G401 (cell line): ENCODE data around the gene RGS11. TPM values are rescaled to one million over a fixed set of nuclear protein-coding genes. Genes with fewer than 3 reads are reported as not detected.

Experiments used
- DNase-seq: peaks from one replicate; pipeline ENCODE4 v3.0.0-alpha.2; 2015; ENCODE audit warnings: low spot score
- in situ Hi-C: cut with HindIII; loops from 2 replicates; pipeline ENCODE4 v1.10.0; 2016; ENCODE audit warnings: low sequenced_read_pairs, mixed read lengths
- total RNA-seq: library from RNA; depleted of rRNA; stranded (reverse); fragments of >200 nt; shearing (Covaris generic); gene quantifications from 2 replicates; pipeline ENCODE4 v1.2.3, GENCODE V29; 2014; rRNA removed

RGS11 gene
- total RNA-seq: 0.37 TPM in 1 of 2 replicates, not detected in the other

DNA sequence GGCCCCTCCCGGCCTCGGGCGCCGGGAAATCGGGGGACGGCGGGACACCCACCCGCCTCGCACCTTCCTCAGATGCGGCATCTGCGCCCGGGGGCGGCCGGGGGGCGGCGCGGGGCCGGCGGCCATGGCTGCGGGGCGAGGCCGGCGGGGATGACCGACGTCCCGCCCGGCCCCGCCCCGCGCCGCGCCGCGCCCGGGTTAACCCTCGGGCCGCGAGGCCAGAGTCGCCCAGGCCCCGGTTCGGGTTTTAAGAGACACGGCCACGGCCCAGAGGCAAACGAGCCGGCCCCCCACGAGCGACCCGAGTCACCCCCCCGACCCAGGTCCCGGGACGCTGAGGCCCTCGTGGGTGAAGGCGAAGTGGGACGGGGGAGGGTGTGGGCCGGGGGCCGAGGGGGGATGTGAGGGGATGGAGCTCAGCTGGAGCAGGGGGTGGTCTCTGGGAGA is at the start of gene RGS11:
Gene RGS11, minus strand, starts transcription at position 159 of the 447 bp plus-strand sequence. Its CDS starts 33 bp downstream, at position 126.
- DNase-seq: no peak
- in situ Hi-C loops: no loop called here

DNA sequence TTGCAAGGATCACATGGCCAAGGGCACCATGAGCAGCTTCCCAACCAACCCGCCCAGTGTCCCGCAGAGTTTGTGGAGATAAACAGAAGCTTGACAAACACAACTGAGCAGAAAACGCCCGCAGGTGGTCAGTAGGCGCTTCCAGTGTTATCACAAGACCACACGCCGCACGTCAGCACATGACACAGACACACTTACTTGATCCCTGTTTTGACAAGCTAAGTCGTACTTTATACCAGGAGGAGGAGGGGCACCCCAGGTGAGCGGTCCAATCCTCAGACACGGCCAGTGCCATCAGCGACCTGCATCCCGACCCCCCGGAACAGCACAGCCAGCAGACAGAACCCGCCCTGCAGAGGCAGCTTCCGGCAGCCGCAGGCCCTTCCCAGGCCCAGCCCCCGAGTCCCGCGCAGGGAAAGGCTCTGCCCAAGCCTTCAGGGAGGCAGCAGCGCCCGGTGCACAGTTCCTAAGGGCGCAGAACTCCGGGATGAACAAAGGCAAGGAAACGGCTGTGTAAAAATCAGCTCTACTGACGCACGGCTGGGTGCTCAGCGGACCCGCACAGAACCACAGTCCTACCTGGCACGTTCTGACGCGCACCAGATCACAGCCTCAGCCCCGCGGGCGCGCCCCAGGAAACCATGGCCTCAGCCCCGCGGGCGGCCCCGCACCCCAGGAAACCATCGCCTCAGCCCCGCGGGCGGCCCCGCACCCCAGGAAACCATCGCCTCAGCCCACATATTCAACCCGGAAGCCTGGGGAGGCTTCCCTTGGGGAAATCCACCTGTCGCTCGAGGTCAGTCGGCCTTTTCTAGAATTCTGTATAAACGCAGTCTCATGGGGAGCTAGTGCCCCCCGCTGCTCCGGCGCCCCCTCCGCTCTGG is 48.9 kb upstream of the RGS11 start:
- no peak for DNase-seq
- in situ Hi-C loops: no loop called here

DNA sequence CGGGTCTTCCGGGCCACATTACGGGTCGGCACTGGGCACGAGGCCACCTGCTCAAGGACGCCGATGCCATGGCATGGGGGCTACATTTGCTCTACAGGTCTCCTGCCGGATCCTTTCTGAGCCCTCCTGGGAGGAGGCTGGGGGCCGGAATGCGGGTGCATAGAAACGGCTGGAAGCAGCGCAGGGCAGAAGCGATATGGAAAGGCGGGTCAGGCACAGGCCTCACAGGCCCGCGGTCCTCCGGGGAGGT is 48.4 kb upstream of the RGS11 start:
- DNase-seq: no peak
- in situ Hi-C loops: no loop called here

DNA sequence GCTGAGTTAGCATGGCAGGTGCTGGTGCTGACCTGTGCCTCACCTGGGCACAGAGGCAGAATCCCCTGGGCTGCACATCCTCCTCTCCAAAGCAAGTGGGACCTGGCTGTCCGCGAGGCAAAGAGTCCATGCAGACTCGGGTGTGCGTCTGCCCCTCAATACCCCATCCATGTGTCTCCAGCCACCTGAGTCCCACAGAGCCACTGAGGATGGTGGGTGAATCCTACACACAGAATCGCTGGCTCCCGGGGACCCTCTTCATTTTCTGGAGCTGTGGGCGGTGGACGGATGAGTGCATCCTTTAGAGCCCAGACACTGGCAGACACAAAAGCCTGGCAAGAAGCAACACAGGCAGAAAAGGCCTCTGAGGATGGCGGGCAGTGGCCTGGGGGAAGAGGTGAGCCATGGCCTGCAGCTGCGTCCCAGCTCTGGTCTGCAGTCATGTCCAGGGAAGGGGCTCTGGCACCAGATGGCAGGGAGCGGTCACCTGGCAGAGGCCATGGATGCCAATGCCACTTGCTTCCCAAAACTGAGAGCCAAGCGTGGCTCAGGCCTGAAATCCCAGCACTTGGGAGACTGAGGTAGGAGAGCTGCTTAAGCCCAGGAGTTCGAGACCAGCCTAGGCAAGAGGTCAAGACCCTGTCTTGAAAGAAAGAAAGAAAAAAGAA is 46.9 kb upstream of the RGS11 start:
- in situ Hi-C loops: no loop called here
- peak; percentile 57 for DNase-seq

DNA sequence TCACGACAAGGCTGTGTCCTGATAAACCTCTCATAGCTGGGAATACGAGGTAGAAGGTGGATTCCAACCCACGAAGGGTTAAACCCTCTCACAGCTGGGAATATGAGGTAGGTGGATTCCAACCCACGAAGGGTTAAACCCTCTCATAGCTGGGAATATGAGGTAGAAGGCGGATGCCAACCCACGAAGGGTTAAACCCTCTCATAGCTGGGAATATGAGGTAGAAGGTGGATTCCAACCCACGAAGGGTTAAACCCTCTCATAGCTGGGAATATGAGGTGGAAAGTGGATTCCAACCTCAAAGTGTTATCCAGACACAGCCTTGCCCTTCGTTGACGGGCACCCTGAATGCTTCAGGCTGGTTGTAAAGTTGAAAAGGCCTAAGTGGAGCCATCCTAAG is 45.8 kb upstream of the RGS11 start:
- no peak for DNase-seq
- in situ Hi-C loops: no loop called here

DNA sequence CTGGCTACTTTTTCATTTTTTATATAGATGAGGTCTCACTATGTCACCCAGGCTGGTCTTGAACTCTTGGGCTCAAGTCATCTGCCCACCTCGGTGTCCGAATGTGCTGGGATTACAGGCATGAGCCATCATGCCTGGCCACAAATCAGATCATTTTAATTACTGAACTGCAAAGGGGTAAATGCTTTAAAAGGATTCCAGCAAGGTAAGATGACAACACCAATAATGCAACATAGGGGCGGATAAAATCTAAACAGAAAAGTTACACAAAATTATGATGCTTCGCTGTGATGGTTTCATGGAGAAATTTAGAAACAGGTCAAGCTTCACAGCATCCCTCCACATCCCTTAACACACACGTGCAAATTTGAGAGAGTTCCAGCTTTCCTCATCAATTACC is 44.5 kb upstream of the RGS11 start:
- in situ Hi-C loops: no loop called here
- DNase-seq: no peak

DNA sequence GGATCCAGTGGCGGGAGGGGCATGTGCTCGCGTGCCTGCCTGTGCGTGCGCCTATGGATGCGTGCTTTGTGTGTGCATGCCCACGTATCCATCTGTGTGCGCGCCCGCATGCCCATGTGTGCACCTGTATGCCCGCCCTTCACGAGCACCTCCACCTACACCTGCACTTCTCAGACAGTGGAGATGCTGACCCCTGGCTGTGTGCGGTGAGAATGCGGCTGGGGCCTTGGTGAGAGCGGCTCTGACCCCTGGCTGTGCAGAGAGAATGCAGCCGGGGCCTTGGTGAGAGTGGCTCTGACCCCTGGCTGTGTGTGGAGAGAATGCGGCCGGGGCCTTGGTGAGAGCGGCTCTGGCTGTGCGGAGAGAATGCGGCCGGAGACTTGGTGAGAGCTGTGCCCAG is 42.9 kb upstream of the RGS11 start:
- in situ Hi-C loops: no loop called here
- no peak for DNase-seq

DNA sequence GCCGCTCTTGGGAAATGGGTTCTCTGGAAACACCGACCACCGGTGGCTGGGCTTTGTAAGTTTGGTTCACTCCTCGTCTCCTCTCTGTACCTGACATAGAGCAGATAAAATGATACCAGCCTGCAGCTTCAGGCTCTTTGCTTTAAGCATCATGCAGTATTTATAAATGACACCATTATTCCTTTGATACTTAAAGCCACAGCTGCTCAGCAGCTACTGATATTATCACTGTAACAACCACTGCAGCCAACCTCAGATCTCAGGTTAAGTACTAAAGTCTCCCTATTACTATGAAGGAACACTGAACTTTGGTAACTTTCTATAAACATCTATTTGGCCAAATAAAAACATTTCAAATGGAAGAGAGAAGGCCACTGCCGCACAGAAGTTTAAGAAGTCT is 41.8 kb upstream of the RGS11 start:
- in situ Hi-C loops: no loop called here
- no peak for DNase-seq

DNA sequence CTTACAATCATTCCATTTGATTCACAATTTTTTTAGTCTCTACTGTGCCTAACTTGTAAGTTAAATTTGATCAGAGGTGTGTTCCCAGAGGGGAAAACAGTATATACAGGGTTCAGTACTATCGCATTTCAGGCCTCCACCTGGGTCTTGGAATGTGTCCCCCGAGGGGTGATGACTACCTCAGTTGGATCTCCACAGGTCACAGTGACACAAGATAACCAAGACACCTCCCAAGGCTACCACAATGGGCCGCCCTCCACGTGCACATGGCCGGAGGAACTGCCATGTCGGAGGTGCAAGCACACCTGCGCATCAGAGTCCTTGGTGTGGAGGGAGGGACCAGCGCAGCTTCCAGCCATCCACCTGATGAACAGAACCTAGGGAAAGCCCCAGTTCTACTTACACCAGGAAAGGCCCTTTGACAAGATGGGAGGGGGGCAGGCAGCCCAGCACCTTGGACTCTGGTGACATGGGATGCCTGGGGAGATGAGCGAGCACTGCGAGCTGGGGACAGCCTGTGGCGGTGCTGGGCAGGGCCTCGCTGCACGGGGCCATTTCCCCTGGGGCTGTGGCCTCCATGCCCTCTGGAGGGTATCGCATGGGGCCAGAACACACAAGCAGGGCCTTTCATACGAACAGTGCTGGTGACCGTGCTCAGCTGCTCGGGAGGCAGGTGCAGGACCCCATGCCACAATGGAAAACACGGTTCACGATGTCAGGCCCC is 41.2 kb upstream of the RGS11 start:
- no peak for DNase-seq
- in situ Hi-C loops: no loop called here

DNA sequence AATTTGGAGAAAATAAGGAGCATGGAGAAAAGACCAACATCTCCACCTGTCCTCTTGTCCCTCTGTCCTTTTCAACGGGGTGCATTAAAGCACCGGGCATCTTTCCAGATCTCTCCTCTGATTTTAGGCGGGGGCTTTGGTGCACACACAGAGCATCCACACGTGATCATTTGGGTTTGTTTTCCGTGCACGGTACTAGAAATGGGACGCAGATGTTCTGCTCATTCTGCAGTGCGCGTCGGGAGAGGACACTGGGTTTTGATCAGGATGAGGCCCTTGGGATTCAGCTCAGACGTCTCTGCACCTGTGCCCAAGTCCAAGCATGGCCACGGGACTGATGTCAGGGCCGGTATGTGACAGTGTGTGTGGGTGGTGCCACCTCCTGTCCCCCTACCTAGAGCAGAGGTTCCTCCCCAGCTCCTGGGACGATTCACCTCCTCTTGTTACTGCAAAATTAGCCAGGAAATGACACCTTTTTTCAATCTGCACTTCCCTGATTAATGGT is 39.1 kb upstream of the RGS11 start:
- in situ Hi-C loops: no loop called here
- peak; percentile 63 for DNase-seq

DNA sequence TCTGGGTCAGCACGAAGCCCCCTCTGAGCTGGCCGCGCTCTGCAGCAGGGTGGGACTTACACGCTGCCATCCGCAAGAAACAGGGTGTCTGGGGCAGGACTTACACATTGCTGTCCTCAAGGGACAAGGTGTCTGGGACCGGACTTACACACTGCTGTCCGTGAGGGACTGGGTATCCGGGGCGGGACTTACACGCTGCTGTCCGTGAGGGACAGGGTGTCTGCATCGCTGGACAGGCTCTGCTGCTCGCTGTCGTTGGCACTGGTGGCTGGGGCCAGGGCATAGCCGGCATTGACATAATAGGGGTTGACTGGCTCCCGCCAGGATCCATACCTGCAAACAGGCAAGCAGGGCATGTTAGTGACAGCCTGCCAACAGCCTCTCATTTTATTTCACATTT is 38.6 kb upstream of the RGS11 start:
- in situ Hi-C loops: no loop called here
- DNase-seq: peak; percentile 80

DNA sequence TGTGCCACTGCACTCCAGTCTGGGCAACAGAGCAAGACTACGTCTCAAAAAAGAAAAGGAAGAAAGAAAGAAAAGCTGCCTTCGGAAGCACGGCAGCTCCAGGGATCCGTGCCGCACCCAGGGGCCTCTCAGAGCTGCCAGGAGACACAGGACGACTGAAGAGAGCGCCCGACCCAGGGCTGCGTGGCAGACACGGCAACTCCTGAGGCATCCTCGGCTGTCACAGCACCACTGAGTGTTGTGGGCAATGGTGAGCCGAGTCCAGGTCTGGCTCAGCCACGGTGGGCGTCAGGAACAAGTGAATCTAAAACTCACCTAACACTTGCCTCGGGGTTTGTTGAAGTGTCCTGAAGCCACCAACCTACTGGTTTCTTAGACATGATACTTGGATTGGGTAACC is 36.0 kb upstream of the RGS11 start:
- in situ Hi-C loops: no loop called here
- no peak for DNase-seq

DNA sequence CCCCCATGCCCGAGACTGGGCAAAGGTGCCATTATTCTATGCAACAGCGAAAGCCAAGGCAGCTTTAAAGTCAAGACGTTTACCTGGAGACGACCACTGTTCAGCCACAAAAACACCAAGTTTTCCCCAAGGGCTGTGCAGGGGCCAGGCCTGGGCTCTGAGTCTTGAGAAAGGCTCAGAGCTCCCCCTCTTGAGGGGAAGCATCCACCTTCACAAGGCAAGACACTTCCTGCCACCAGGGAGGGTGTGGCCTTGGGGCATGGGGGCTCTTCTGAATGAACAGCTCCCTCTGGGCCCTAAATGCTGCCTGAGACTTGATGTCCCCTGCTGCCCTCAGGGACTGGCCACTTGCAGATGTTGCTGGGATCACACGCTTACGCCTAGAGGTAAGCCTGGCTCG is 33.7 kb upstream of the RGS11 start:
- in situ Hi-C loops: no loop called here

DNA sequence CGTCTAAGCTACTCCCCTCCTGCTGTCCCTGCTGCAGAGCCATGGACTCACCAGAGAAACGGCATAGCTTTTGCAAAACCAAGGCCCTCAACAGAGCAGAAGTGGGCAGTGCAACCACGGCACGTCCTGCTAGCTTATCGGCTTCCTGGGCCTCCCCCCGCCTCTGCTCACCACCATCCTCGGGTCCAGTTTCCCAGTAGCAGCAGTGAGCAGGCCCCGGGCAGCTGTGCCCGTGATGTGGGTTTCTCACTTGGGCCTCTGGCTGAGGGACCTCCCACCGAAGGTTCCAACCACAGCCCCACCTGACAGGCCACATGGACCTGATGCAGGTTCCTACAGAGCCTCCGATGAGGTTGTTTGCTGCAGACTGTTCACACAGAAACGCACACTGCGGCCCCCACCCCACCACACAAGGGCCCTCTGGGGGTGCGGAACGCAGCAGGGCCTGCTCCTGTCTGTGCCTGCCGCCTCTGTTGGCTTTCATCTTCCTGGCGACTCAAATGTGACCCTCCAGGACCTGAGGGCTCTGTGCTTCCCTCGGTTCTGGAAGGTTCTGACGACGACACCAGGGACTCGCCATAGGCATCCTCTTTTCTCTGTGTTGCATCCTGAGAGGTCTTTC is 32.1 kb upstream of the RGS11 start:
- DNase-seq: no peak
- in situ Hi-C loops: no loop called here

More for the DNA sequence above, 33.7 kb upstream of the RGS11 start:
- no peak for DNase-seq

DNA sequence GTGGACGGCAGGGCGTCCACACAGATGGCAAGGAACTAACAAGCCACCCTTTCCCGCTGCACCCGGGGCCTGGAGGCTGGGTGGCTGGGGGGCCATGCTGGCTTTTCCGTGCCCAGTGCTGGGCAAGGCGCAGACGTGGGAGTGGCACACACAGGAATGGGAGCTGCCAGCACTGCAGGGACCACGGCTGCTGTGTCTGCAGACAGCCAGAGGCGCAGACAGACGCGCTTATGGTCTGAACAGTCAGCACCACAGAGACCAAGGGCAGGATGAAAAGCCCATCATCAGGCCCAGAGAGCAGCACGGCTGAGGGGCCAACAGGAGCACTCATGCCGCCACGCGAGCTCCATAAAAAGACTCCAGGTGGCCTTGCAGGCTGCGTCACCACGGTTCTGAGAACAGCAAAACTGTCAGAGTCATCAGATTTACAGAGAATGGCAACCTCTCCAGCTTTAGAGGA is 31.2 kb upstream of the RGS11 start:
- in situ Hi-C loops: no loop called here
- DNase-seq: peak; percentile 65

DNA sequence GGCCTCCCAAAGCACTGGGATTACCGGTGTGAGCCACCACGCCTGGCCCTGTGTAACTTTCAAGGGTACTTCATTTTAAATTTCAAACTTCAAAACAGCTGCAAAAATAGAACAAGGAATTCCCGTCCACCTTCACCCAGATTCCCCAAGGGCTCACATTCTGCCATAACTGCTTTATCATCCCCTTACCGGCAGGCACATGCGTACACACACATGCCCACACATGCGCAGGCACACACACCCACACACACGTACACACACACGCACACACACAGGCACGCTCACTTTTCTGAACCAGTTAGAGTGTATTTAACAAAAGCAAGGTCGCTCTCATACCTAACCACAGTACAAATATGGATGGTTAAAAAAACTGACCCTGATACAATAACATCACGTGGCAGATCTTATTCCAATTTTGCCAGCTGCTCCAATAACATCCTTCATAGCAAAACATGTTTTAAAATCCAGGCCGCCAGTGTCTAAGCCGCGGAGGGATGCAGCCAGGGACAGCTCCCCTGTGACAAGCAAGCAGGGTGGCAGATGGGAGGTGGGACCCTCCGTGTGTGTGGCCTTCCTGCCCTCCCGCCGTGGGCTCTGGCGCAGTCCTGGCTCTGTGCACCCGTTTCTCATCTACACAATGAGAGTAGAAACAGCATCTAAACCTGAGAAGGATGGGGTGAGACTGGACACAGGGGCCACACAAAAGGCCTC is 30.3 kb upstream of the RGS11 start:
- in situ Hi-C loops: no loop called here
- DNase-seq: no peak

DNA sequence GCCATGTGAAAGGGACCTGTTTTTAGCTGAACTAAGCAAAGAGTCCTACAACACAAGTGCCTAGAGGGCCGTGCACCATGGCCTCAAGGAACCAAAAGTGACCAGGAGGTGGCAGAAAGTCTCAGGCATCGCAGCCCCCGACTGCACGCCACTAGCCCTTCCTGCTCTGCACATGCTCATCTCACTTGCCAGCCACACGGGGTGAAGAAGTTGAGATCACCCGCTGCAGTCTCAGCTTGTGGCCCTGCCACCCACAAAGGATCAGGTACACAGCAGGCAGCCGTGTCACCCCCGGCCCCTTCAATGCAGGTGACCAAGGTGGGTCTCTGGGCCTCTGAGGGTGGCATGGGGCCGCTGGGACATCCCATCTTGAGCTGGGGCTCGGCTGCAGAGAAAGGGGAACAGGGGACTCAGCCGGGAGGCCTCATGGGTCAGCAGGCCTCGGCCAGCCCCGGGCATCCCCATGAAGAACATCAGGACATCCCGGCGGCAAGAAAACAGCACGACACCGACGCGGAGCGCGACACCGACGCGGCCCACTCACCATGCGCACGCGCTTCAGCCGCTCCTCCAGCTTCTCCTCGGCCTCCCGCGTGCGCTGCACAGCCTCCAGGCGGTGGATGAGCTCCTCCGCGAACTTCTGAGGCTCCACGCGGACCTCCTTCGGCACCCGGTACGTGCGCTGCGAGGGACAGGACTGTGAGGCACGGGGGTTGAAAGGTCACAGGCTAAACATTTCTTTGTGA is 28.2 kb upstream of the RGS11 start:
- in situ Hi-C loops: no loop called here
- DNase-seq: no peak

DNA sequence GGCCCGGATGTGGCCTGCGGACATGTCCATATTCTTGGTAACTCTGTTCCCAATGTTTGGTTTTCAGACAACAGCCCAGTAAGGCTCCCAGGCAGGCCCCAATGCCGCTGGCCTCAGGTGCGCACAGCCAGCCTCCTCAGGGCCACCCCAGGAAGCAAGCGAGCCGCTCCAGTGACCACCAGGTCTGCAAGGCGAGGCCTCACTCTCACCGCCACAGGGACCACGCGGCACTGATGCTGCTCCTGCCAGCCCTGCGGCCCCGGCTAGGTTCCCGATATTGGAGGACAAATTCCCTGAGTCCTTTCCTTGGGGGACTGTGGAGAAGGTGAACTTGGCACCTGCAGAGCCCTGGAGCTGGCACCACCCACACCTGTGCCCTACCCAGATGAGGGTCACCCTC is 26.2 kb upstream of the RGS11 start:
- DNase-seq: no peak
- in situ Hi-C loops: no loop called here
